HEK293T (cell line): ENCODE data around the gene IFNLR1.

Source experiments
- CTCF ChIA-PET: fragments of 350-600 bp; formaldehyde crosslinking; extraction: SDS; loops from one replicate; lab custom pipeline; 2021; ENCODE audit warnings: antibody characterized with exemption, inconsistent platforms; lab: Yijun Ruan, JAX
- POLR2A ChIA-PET: fragments of 350-600 bp; formaldehyde crosslinking; extraction: SDS; loops from one replicate; lab custom pipeline; 2020; ENCODE audit warnings: antibody characterized with exemption, inconsistent platforms; lab: Yijun Ruan, JAX
- DNase-seq: peaks from one replicate; pipeline ENCODE4 v3.0.0; 2012; ENCODE audit warnings: mixed read lengths; ENCODE audit errors: extremely low spot score
- ARNT ChIP-seq: fragments of 450-650 bp; IDR thresholded peaks from 2 replicates; pipeline ENCODE4 v1.6.1; 2017; ENCODE audit warnings: mild to moderate bottlenecking
- BHLHE40 ChIP-seq: fragments of 450-650 bp; IDR thresholded peaks from 2 replicates; pipeline ENCODE4 v1.6.1; 2016; ENCODE audit warnings: mild to moderate bottlenecking, moderate library complexity, borderline replicate concordance
- CTBP1 ChIP-seq: fragments of 450-650 bp; IDR thresholded peaks from 2 replicates; pipeline ENCODE4 v1.6.1; 2016; ENCODE audit warnings: borderline replicate concordance
- ELF4 ChIP-seq: fragments of 450-650 bp; IDR thresholded peaks from 2 replicates; pipeline ENCODE4 v1.6.1; 2017; ENCODE audit warnings: antibody characterized with exemption
- FOXA1 ChIP-seq: fragments of 450-650 bp; IDR thresholded peaks from 2 replicates; pipeline ENCODE4 v1.6.1; 2016; ENCODE audit warnings: mild to moderate bottlenecking
- FOXK2 ChIP-seq: fragments of 450-650 bp; IDR thresholded peaks from 2 replicates; pipeline ENCODE4 v1.6.1; 2016; ENCODE audit warnings: mild to moderate bottlenecking
- FOXM1 ChIP-seq: fragments of 450-650 bp; IDR thresholded peaks from 2 replicates; pipeline ENCODE4 v1.6.1; 2017; ENCODE audit warnings: mild to moderate bottlenecking, borderline replicate concordance
- HDGF ChIP-seq: fragments of 450-650 bp; IDR thresholded peaks from 2 replicates; pipeline ENCODE4 v1.6.1; 2017; ENCODE audit warnings: antibody characterized with exemption, borderline replicate concordance
- L3MBTL2 ChIP-seq: fragments of 450-650 bp; conservative IDR thresholded peaks from 2 replicates; pipeline ENCODE4 v1.6.1; 2016; ENCODE audit warnings: mild to moderate bottlenecking
- LEF1 ChIP-seq: fragments of 450-650 bp; IDR thresholded peaks from 2 replicates; pipeline ENCODE4 v1.6.1; 2017; ENCODE audit warnings: mild to moderate bottlenecking, borderline replicate concordance
- NFRKB ChIP-seq: fragments of 450-650 bp; IDR thresholded peaks from 2 replicates; pipeline ENCODE4 v1.6.1; 2016; ENCODE audit warnings: mild to moderate bottlenecking, moderate library complexity
- SP1 ChIP-seq: fragments of 450-650 bp; IDR thresholded peaks from 2 replicates; pipeline ENCODE4 v1.6.1; 2017
- SUZ12 ChIP-seq: fragments of 450-650 bp; IDR thresholded peaks from 2 replicates; pipeline ENCODE4 v1.6.1; 2016; ENCODE audit warnings: mild to moderate bottlenecking
- TARDBP ChIP-seq: fragments of 450-650 bp; IDR thresholded peaks from 2 replicates; pipeline ENCODE4 v1.6.1; 2016
- ZNF384 ChIP-seq: fragments of 450-650 bp; IDR thresholded peaks from 2 replicates; pipeline ENCODE4 v1.6.1; 2016
- TF ChIP-seq, protein P1 (sequence below): fragments of 450-650 bp; IDR thresholded peaks from 2 replicates; pipeline ENCODE4 v1.6.1; 2016

The IFNLR1 gene

DNA sequence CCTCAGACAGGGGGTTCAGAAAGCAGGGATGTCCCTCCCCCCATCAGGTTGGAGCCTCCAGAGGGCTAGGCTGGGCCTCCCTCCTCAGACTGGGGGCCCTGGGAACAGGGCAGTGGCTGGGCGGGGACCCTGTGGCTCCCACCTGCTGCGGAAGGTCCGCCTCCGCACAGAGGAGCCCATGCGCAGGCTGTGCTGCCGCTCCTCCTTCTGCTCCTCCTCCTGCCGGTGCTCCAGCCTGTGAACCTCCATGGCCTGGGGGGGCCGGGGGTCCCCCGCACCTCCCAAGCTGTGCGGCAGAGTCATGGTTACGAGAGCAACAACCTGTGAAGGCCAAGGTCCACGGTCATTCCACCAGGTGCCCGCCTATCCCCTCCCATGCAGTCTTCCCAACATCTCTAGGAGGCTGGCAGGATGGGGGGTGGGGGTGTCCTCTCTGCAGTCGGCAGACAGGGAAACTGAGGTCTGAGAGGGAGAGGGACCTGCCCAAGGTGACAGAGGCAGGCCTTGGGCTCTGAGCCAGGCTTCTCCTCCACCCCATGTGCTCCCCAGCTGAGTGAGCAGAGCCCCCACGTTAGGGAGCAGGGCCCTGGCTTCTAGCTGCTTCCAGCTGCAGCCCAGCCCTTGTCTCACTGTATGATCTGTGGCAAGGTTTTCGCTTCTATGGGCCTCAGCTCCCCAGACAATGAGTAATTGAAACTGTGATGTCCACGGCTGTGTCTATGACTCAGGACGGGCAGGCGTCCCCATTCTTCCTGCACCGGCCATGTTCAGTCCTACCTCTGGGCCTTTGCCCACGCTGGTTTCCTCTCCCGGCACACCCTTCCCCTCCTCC lies 78.5 kb downstream of the IFNLR1 start:
- ChIA-PET CTCF (no interaction called here), POLR2A (no interaction called here)
- DNase-seq, result no peak
- no peak for TF ChIP-seq FOXM1
- no peak for TF ChIP-seq L3MBTL2
- TF ChIP-seq SP1, result no peak
- TF ChIP-seq FOXK2, result no peak
- TF ChIP-seq BHLHE40, result no peak
- TF ChIP-seq ELF4, result no peak
- TF ChIP-seq, protein P1, sequence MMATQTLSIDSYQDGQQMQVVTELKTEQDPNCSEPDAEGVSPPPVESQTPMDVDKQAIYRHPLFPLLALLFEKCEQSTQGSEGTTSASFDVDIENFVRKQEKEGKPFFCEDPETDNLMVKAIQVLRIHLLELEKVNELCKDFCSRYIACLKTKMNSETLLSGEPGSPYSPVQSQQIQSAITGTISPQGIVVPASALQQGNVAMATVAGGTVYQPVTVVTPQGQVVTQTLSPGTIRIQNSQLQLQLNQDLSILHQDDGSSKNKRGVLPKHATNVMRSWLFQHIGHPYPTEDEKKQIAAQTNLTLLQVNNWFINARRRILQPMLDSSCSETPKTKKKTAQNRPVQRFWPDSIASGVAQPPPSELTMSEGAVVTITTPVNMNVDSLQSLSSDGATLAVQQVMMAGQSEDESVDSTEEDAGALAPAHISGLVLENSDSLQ, result no peak
- no peak for TF ChIP-seq ARNT
- TF ChIP-seq NFRKB, result no peak
- TF ChIP-seq FOXA1, result no peak
- TF ChIP-seq HDGF, result no peak
- no peak for TF ChIP-seq LEF1
- no peak for TF ChIP-seq CTBP1
- no peak for TF ChIP-seq TARDBP
- no peak for TF ChIP-seq SUZ12
- TF ChIP-seq ZNF384, result no peak

DNA sequence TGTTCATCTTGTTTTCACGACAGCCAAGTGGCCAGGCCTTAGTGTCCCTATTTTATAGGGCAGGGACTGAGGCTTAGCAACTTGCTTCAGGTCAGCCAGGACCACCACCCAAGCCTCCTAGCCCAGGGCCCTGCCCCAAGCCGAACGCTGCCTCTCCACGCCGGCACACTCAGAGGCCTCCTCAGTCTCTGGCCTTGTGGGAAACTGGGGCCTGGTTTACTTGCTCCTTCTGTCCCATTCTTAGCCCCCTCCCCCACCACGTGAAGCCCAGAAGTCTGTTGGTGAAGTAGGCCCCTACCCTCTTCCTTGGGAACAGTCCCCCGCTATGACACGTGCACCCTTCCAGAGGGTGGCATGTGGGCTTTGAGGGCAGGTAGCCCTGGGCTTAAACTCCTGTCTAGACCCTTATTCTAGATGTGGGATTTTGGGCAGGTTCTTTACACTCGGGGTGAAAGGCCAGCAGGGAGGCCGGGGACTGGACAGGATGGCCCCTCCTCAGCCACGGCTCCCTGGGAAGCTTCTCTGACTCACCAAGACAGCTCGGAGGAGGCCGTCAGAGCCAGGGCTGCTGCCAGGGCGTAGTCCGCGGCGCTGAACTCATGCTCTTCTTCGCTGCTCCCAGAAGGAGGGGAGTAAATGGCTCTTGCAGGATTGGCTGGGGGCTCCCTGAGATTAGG lies 79.5 kb downstream of the IFNLR1 start:
- TF ChIP-seq, protein P1, result no peak
- TF ChIP-seq L3MBTL2 (no peak), FOXK2 (no peak), TARDBP (no peak), HDGF (no peak), ARNT (no peak), SUZ12 (no peak), ZNF384 (no peak), FOXM1 (no peak)
- ChIA-PET POLR2A (no interaction called here), CTCF (no interaction called here)
- DNase-seq, result no peak

DNA sequence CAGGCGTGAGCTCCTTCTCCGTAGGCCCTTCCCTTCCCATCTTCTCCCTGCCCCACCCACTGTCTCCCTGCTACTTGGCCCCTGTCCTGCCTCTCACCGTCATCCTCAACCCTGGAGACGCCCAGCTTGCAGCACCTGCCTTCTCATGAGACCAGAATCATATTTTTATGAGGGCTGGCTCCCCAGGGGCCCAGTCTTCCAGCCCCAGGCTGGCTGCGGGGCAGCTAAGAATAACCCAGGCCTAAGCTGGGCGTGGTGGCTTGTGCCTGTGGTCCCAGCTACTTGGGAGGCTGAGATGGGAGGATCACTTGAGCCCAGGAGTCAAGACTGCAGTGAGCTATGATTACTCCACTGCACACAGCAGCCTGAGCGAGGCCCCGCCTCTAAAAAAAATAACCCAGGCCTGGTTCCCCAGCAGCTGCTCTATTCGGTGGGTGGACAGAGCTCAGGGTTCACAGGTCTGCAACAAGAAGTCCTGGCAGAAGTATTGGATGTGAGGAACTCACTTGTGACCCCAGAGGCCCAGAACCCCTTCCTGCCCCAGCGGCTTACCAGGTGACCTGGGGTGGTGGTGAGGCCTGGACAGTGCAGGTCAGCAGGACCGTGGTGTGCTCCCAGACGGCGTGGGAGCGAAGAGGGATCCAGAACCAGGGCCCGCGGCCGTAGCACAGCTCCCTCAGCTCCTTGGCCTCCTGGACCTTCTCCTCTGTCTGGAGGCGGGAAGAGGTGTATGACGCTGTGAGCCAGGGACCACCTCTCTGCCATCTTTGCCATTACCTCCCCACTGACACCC lies 81.5 kb downstream of the IFNLR1 start:
- no peak for TF ChIP-seq CTBP1
- TF ChIP-seq ELF4, result no peak
- no peak for TF ChIP-seq FOXK2
- TF ChIP-seq FOXM1, result no peak
- TF ChIP-seq ZNF384, result no peak
- POLR2A ChIA-PET, result interaction anchor here (0.7 to 1.0 kb wide), 2 partner anchors 16 to 151 kb away, joined by 3 read pairs; no protein-coding TSS in a partner anchor
- DNase-seq, result no peak
- CTCF ChIA-PET, result interaction anchor here (0.5 kb wide), 1 partner anchor 51 kb away, joined by 4 read pairs; no protein-coding TSS in a partner anchor

DNA sequence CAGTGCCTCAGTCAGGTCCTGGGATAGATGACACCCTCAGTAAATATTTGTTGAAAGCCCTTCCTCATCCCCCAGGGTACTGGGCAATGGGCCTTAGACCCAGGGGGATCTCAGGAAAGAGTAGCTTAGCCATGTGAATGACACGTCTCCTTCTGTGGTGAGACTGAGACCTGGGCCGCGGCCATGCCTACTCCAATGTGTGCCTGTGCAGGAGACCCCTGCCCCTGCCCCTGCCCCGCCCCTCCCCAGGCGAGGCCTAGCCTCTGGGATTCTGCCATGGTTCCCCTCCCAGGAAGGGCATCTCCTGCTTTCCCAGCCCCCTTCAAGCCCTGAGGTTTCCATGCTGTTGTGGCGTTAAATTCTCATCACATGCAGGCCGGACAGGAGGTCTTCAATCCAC lies 82.2 kb downstream of the IFNLR1 start:
- CTCF ChIA-PET, result no interaction called here
- DNase-seq, result no peak
- no peak for TF ChIP-seq L3MBTL2
- POLR2A ChIA-PET, result interaction anchor here (0.7 to 1.0 kb wide), 2 partner anchors 16 to 150 kb away, joined by 3 read pairs; no protein-coding TSS in a partner anchor
